Liver (tissue), 3 donors: ENCODE measurements around the gene ZNF614.

ENCODE experiments used
- EGR1 ChIP-seq, 2 donors: IDR thresholded peaks; 2 replicates each; pipeline ENCODE4 v1.6.1; 2016 to 2018; ENCODE audit warnings: antibody characterized with exemption in 2 of 2, low read depth in 2 of 2
- FOXA1 ChIP-seq: IDR thresholded peaks from 2 replicates; pipeline ENCODE4 v1.6.1; 2016; ENCODE audit warnings: antibody characterized with exemption
- JUND ChIP-seq, 2 donors: IDR thresholded peaks; 2 replicates each; pipeline ENCODE4 v1.6.1; 2016; ENCODE audit warnings: antibody characterized with exemption in 2 of 2
- NR2F2 ChIP-seq: IDR thresholded peaks from 2 replicates; pipeline ENCODE4 v1.6.1; 2016; ENCODE audit warnings: antibody characterized with exemption
- RAD21 ChIP-seq, 2 donors: IDR thresholded peaks; 2 replicates each; pipeline ENCODE4 v1.6.1; 2016; ENCODE audit warnings: antibody characterized with exemption in 2 of 2, mild to moderate bottlenecking in 2 of 2
- SP1 ChIP-seq: IDR thresholded peaks from 2 replicates; pipeline ENCODE4 v1.6.1; 2018; ENCODE audit warnings: antibody characterized with exemption, mild to moderate bottlenecking
- TAF1 ChIP-seq: conservative IDR thresholded peaks from 2 replicates; pipeline ENCODE4 v1.6.1; 2016; ENCODE audit warnings: antibody characterized with exemption, mild to moderate bottlenecking
- ZBTB33 ChIP-seq: IDR thresholded peaks from 2 replicates; pipeline ENCODE4 v1.6.1; 2016; ENCODE audit warnings: antibody characterized with exemption
- TF ChIP-seq, protein P1 (sequence below): fragments of 150-350 bp; IDR thresholded peaks from 2 replicates; pipeline ENCODE4 v1.5.1; 2017; ENCODE audit warnings: improper control_type of control experiment, low read depth, low read length; ENCODE audit not compliant: missing input control
- TF ChIP-seq, protein P2 (sequence below): IDR thresholded peaks from 2 replicates; pipeline ENCODE4 v1.6.1; 2016; ENCODE audit warnings: antibody characterized with exemption
- TF ChIP-seq, protein P3 (sequence below): IDR thresholded peaks from 2 replicates; pipeline ENCODE4 v1.6.1; 2016; ENCODE audit warnings: antibody characterized with exemption
- TF ChIP-seq, protein P4 (sequence below): IDR thresholded peaks from 2 replicates; pipeline ENCODE4 v1.6.1; 2016; ENCODE audit warnings: antibody characterized with exemption, mild to moderate bottlenecking
- donor health status: healthy.
- donor health status: healthy.

- TF ChIP-seq RAD21 (IDR thresholded peaks at IDR 0.05) (no peak), TAF1 (no peak), JUND (IDR thresholded peaks at IDR 0.05) (no peak), NR2F2 (no peak), FOXA1 (no peak), EGR1 (IDR thresholded peaks at IDR 0.05; ENCODE audit: low read depth in 2 of 2) (no peak), SP1 (no peak), ZBTB33 (no peak)
- TF ChIP-seq, protein P1, sequence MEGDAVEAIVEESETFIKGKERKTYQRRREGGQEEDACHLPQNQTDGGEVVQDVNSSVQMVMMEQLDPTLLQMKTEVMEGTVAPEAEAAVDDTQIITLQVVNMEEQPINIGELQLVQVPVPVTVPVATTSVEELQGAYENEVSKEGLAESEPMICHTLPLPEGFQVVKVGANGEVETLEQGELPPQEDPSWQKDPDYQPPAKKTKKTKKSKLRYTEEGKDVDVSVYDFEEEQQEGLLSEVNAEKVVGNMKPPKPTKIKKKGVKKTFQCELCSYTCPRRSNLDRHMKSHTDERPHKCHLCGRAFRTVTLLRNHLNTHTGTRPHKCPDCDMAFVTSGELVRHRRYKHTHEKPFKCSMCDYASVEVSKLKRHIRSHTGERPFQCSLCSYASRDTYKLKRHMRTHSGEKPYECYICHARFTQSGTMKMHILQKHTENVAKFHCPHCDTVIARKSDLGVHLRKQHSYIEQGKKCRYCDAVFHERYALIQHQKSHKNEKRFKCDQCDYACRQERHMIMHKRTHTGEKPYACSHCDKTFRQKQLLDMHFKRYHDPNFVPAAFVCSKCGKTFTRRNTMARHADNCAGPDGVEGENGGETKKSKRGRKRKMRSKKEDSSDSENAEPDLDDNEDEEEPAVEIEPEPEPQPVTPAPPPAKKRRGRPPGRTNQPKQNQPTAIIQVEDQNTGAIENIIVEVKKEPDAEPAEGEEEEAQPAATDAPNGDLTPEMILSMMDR: no peak
- TF ChIP-seq, protein P2, sequence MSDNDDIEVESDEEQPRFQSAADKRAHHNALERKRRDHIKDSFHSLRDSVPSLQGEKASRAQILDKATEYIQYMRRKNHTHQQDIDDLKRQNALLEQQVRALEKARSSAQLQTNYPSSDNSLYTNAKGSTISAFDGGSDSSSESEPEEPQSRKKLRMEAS: no peak
- TF ChIP-seq, protein P3, sequence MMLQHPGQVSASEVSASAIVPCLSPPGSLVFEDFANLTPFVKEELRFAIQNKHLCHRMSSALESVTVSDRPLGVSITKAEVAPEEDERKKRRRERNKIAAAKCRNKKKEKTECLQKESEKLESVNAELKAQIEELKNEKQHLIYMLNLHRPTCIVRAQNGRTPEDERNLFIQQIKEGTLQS: no peak
- TF ChIP-seq, protein P4, sequence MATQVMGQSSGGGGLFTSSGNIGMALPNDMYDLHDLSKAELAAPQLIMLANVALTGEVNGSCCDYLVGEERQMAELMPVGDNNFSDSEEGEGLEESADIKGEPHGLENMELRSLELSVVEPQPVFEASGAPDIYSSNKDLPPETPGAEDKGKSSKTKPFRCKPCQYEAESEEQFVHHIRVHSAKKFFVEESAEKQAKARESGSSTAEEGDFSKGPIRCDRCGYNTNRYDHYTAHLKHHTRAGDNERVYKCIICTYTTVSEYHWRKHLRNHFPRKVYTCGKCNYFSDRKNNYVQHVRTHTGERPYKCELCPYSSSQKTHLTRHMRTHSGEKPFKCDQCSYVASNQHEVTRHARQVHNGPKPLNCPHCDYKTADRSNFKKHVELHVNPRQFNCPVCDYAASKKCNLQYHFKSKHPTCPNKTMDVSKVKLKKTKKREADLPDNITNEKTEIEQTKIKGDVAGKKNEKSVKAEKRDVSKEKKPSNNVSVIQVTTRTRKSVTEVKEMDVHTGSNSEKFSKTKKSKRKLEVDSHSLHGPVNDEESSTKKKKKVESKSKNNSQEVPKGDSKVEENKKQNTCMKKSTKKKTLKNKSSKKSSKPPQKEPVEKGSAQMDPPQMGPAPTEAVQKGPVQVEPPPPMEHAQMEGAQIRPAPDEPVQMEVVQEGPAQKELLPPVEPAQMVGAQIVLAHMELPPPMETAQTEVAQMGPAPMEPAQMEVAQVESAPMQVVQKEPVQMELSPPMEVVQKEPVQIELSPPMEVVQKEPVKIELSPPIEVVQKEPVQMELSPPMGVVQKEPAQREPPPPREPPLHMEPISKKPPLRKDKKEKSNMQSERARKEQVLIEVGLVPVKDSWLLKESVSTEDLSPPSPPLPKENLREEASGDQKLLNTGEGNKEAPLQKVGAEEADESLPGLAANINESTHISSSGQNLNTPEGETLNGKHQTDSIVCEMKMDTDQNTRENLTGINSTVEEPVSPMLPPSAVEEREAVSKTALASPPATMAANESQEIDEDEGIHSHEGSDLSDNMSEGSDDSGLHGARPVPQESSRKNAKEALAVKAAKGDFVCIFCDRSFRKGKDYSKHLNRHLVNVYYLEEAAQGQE: no peak
These were observed 41.5 kb upstream of the ZNF614 start for GRCh38 chr19:52069653-52070052.
